PC-9 (cell line): ENCODE measurements around the gene NEURL1B.

Source experiments
- EZH2 ChIP-seq: fragments of 200-600 bp; sonication (generic); IDR thresholded peaks from 2 replicates; pipeline ENCODE4 v1.8.0; 2017; ENCODE audit warnings: antibody characterized with exemption, low read depth
- TF ChIP-seq, protein P1 (sequence below): fragments of 200-600 bp; sonication (generic); conservative IDR thresholded peaks from 2 replicates; pipeline ENCODE4 v1.6.1; 2017; ENCODE audit warnings: mixed run types, antibody characterized with exemption, mild to moderate bottlenecking, moderate library complexity

DNA sequence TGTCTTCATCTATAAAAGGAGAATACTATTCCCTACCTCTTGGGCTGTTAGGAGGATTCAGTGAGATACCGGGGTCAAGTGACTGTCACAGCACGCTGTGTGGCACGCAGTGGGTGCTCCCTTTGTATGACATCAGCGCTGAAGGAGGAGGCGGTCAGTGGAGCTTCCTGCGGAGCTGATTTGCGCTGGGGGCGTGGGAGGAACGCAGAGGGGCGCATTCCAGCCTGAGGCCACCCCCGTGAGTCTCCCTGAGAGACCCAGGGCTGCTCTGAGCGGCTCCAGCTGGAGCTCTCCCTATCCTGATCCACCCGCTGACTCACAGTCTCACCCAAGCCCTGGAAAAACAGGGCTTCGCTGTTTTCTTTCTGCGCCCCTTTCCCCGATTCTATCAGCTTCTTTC lies 24.3 kb upstream of the NEURL1B start:
- TF ChIP-seq, protein P1, sequence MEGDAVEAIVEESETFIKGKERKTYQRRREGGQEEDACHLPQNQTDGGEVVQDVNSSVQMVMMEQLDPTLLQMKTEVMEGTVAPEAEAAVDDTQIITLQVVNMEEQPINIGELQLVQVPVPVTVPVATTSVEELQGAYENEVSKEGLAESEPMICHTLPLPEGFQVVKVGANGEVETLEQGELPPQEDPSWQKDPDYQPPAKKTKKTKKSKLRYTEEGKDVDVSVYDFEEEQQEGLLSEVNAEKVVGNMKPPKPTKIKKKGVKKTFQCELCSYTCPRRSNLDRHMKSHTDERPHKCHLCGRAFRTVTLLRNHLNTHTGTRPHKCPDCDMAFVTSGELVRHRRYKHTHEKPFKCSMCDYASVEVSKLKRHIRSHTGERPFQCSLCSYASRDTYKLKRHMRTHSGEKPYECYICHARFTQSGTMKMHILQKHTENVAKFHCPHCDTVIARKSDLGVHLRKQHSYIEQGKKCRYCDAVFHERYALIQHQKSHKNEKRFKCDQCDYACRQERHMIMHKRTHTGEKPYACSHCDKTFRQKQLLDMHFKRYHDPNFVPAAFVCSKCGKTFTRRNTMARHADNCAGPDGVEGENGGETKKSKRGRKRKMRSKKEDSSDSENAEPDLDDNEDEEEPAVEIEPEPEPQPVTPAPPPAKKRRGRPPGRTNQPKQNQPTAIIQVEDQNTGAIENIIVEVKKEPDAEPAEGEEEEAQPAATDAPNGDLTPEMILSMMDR, result no peak
- TF ChIP-seq EZH2, result no peak
